ENCODE data around the gene ALX3.

DNA sequence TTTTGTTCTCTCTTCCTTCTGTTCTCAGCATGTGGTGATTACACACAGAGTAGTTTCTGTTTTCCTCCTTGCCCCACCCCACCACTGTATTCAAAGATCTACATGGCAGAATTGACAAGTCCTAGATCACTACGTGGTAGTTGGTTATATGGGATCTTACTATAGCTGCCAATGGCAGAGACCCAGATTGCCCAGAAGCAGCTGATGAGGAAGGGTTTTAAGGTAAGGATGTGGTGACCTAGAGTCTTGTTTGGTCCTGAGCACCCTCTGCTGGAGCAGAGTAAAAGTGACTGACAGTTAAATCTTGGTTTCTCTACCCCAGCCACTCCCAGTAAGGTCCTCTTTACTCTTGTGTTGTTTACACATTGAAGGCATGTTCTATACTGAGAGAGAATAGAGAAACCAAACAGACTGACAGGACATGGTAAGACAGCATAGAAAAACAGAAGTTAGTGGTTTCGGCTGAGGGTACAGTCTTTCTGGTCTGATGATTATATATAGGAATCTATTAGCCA lies 58.9 kb downstream of the ALX3 start:
- TF ChIP-seq KAT7 (CRISPR knock-in tag; IDR thresholded peaks at IDR 0.05; ENCODE audit: borderline replicate concordance): no peak
- TF ChIP-seq, protein P1, sequence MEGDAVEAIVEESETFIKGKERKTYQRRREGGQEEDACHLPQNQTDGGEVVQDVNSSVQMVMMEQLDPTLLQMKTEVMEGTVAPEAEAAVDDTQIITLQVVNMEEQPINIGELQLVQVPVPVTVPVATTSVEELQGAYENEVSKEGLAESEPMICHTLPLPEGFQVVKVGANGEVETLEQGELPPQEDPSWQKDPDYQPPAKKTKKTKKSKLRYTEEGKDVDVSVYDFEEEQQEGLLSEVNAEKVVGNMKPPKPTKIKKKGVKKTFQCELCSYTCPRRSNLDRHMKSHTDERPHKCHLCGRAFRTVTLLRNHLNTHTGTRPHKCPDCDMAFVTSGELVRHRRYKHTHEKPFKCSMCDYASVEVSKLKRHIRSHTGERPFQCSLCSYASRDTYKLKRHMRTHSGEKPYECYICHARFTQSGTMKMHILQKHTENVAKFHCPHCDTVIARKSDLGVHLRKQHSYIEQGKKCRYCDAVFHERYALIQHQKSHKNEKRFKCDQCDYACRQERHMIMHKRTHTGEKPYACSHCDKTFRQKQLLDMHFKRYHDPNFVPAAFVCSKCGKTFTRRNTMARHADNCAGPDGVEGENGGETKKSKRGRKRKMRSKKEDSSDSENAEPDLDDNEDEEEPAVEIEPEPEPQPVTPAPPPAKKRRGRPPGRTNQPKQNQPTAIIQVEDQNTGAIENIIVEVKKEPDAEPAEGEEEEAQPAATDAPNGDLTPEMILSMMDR (IDR thresholded peaks at IDR 0.05): no peak
- TF ChIP-seq SP1 (CRISPR knock-in tag; conservative IDR thresholded peaks at IDR 0.05): no peak
- TF ChIP-seq ARID4B (CRISPR knock-in tag; IDR thresholded peaks at IDR 0.05; ENCODE audit: borderline replicate concordance): no peak
- TF ChIP-seq RELA (CRISPR knock-in tag; IDR thresholded peaks at IDR 0.05; ENCODE audit: borderline replicate concordance): no peak
- TF ChIP-seq, protein P2, sequence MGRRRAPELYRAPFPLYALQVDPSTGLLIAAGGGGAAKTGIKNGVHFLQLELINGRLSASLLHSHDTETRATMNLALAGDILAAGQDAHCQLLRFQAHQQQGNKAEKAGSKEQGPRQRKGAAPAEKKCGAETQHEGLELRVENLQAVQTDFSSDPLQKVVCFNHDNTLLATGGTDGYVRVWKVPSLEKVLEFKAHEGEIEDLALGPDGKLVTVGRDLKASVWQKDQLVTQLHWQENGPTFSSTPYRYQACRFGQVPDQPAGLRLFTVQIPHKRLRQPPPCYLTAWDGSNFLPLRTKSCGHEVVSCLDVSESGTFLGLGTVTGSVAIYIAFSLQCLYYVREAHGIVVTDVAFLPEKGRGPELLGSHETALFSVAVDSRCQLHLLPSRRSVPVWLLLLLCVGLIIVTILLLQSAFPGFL (CRISPR knock-in tag; IDR thresholded peaks at IDR 0.05; ENCODE audit: borderline replicate concordance): no peak
- no peak for TF ChIP-seq E2F5 (CRISPR knock-in tag; IDR thresholded peaks at IDR 0.05)
- no peak for TF ChIP-seq ATF2 (CRISPR knock-in tag; IDR thresholded peaks at IDR 0.05; ENCODE audit: borderline replicate concordance, low read depth)
- no peak for TF ChIP-seq ELF4 (CRISPR knock-in tag; IDR thresholded peaks at IDR 0.05; ENCODE audit: low read depth)
- no peak for TF ChIP-seq HMGXB4 (CRISPR knock-in tag; IDR thresholded peaks at IDR 0.05)
- TF ChIP-seq ZBTB21 (CRISPR knock-in tag; IDR thresholded peaks at IDR 0.05; ENCODE audit: borderline replicate concordance): no peak
- TF ChIP-seq USF1 (CRISPR knock-in tag; IDR thresholded peaks at IDR 0.05): no peak
- no peak for TF ChIP-seq JAZF1 (CRISPR knock-in tag; IDR thresholded peaks at IDR 0.05)

Data from WTC11 (cell line).